Measurements from ENCODE around the gene PTPRM. TPM values are rescaled to one million over a fixed set of nuclear protein-coding genes. Genes with fewer than 3 reads are reported as not detected.

The PTPRM gene
- total and polyA plus RNA-seq, 2 of the 4 experiments (the other 2 are of a cell fraction) = 28.3 to 51.2 TPM

DNA sequence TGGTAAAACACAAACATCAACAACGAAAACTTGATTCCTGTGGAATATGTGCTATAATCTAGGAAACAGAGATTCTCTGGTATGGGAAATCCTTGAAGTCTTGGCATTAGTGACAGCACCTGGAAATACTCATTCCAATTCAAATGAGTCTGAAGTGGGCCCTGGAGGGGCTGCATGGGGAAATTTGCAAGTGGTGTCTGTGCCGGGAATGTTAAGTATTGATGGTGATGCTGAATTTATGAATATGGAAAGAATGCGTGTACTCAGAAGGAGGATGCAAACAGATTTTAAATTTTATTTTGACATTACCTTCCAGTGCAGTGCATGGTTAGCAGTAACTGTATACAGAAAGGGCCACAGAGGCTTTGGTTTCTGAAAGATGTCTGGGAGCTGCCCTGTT is 37.2 kb downstream of the PTPRM start:
- Histone ChIP-seq H2AK5ac (ENCODE audit: low read depth, low read length) (no peak overlapping the region), H3K14ac (replicated peaks; ENCODE audit: low read depth, low read length) (no peak overlapping the region), H3K9me3 (ENCODE audit: control insufficient read depth, insufficient read depth, low read length) (no peaks in the 10 kb centered on the region), H2BK20ac (ENCODE audit: low read depth, low read length) (no peak overlapping the region), H3K23ac (ENCODE audit: low read depth, low read length) (0 out of 2 replicates have a peak overlapping the region, but pooled peaks have one; percentile 10), H3K4me1 (ENCODE audit: control insufficient read depth, insufficient read depth, low read length) (peaks cover 29% of the 10 kb centered on the region), H2AFZ (replicated peaks; ENCODE audit: low read length, poor library complexity) (no peak overlapping the region), H3K4ac (ENCODE audit: low read depth, low read length) (no peak overlapping the region), H3K4me3 (ENCODE audit: insufficient read depth, low read depth, low read length) (no peak overlapping the region), H3K4me2 (ENCODE audit: low read depth, low read length) (no peak overlapping the region), H2BK120ac (ENCODE audit: low read depth, low read length) (no peak overlapping the region), H4K91ac (ENCODE audit: insufficient read depth, low read depth, low read length) (no peak overlapping the region), H4K5ac (ENCODE audit: low read depth, low read length) (no peak overlapping the region), H4K8ac (ENCODE audit: low read depth in 2 of 2, low read length in 2 of 2) (no peak overlapping the region), H2AK9ac (replicated peaks; ENCODE audit: low read depth, low read length, poor library complexity) (no peak overlapping the region), H4K20me1 (ENCODE audit: insufficient read depth, low read length) (peaks cover 30% of the 10 kb centered on the region), H3K9me1 (ENCODE audit: insufficient read depth, low read length) (peaks cover 24% of the 10 kb centered on the region), H2BK5ac (ENCODE audit: low read depth, low read length, poor library complexity, severe bottlenecking) (no peak overlapping the region), H3K56ac (ENCODE audit: extremely low read depth, insufficient read depth, low read length) (no peak overlapping the region), H3K18ac (ENCODE audit: low read depth, low read length) (no peak overlapping the region), H3K27ac (ENCODE audit: insufficient read depth, low read length) (no peak overlapping the region), H3K79me1 (ENCODE audit: low read depth in 1 of 2, low read length in 2 of 2) (peaks cover 30 to 69% of the 10 kb centered on the region in 2 experiments), H3K36me3 (ENCODE audit: control insufficient read depth, insufficient read depth, low read length) (no peaks in the 10 kb centered on the region), H3K27me3 (ENCODE audit: control insufficient read depth, insufficient read depth, low read length) (no peaks in the 10 kb centered on the region), H2BK15ac (ENCODE audit: low read depth, low read length) (no peak overlapping the region; the same call in 2 of the 3 replicates), H3K9ac (ENCODE audit: low read depth, low read length) (no peak overlapping the region)
- intact Hi-C loops (cut with micrococcal nuclease) (no loop called here), dilution Hi-C loops (cut with HindIII; ENCODE audit: low sequenced_read_pairs, unreplicated experiment) (no loop called here), in situ Hi-C loops (cut with MboI; ENCODE audit: low sequenced_read_pairs) (no loop called here)
- TF ChIP-seq, protein P1, sequence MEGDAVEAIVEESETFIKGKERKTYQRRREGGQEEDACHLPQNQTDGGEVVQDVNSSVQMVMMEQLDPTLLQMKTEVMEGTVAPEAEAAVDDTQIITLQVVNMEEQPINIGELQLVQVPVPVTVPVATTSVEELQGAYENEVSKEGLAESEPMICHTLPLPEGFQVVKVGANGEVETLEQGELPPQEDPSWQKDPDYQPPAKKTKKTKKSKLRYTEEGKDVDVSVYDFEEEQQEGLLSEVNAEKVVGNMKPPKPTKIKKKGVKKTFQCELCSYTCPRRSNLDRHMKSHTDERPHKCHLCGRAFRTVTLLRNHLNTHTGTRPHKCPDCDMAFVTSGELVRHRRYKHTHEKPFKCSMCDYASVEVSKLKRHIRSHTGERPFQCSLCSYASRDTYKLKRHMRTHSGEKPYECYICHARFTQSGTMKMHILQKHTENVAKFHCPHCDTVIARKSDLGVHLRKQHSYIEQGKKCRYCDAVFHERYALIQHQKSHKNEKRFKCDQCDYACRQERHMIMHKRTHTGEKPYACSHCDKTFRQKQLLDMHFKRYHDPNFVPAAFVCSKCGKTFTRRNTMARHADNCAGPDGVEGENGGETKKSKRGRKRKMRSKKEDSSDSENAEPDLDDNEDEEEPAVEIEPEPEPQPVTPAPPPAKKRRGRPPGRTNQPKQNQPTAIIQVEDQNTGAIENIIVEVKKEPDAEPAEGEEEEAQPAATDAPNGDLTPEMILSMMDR (conservative IDR thresholded peaks at IDR 0.05; ENCODE audit: low read depth, low read length) = no peak
- no peak for TF ChIP-seq FOS (IDR thresholded peaks at IDR 0.05; ENCODE audit: low read depth, low read length)
- ATAC-seq (ENCODE audit: low read depth) (no peak), DNase-seq (no peak)
- WGBS, 2 experiments (ENCODE audit: extremely low coverage in 2 of 2, insufficient read length in 1 of 2) = no CpG with 5 or more reads among the region's 3 CpGs
- ChIA-PET POLR2A (ENCODE audit: unreplicated experiment) (no interaction called here), CTCF (interaction anchor here (1.6 kb wide), 1 partner anchor 27 kb away, joined by 3 read pairs; no protein-coding TSS in a partner anchor)
- BruUV-seq (replicated peaks) = no TSS peak
